HepG2 (cell line): Measurements from ENCODE around the gene DDOST. TPM values are rescaled to one million over a fixed set of nuclear protein-coding genes. Genes with fewer than 3 reads are reported as not detected.

Experiments used
- ATAC-seq: fragments of 200-7000 bp; cut with Tn5 transposase; 3 replicates; pipeline ENCODE4 v1.9.1; 2020; ENCODE audit warnings: mild to moderate bottlenecking, moderate library complexity
- BruUV-seq: library from RNA; stranded (reverse); fragments of 400-500 nt; replicated peaks from 2 replicates; lab custom pipeline; 2021; lab: Mats Ljungman, UMichigan
- CTCF ChIA-PET: fragments of 300-600 bp; formaldehyde crosslinking; extraction: SDS; loops from one replicate; lab custom pipeline; 2021; ENCODE audit warnings: low total read pairs, inconsistent platforms, low intra/inter-chr PET ratio; lab: Yijun Ruan, JAX
- POLR2A ChIA-PET: fragments of 350-600 bp; sonication (Branson Sonifier 250); formaldehyde crosslinking; loops from one replicate; lab custom pipeline; 2020; ENCODE audit warnings: antibody characterized with exemption, inconsistent platforms; lab: Yijun Ruan, JAX
- DNase-seq: peaks from one replicate; pipeline ENCODE4 v3.0.0-alpha.2; 2015; ENCODE audit warnings: low spot score
- FAIRE-seq: peaks from 3 replicates; lab custom pipeline; 2011; peaks lifted over from hg19 to GRCh38; lab: Jason Lieb, UNC
- H2AFZ ChIP-seq: one replicate; pipeline ENCODE4 v1.6.1; 2011; ENCODE audit warnings: low read length, inconsistent platforms
- H3K27ac ChIP-seq: fragments of 300-600 bp; 3 replicates; pipeline ENCODE4 v1.8.0; 2011; ENCODE audit warnings: mixed run types, mild to moderate bottlenecking, mixed read lengths, low read length, inconsistent platforms; ENCODE audit not compliant: insufficient read depth; ENCODE audit errors: extremely low read length
- H3K27me3 ChIP-seq, 2 experiments: fragments of 200-600 bp in 1 of 2; 2 replicates in 1 of 2; 3 replicates in 1 of 2; pipeline versions ENCODE4 v1.6.0 to v1.8.0; 2011; ENCODE audit warnings: low read length in 2 of 2, mild to moderate bottlenecking in 2 of 2, moderate library complexity in 2 of 2, inconsistent platforms in 1 of 2; ENCODE audit not compliant: insufficient read depth in 2 of 2, control insufficient read depth in 1 of 2
- H3K36me3 ChIP-seq, 2 experiments: fragments of 200-600 bp in 1 of 2; replicated peaks in 1 of 2; 2 replicates in 1 of 2; 3 replicates in 1 of 2; pipeline versions ENCODE4 v1.5.1 to v1.8.0; 2011; ENCODE audit warnings: low read length in 2 of 2, inconsistent platforms in 1 of 2; ENCODE audit not compliant: insufficient read depth in 2 of 2, control insufficient read depth in 1 of 2
- H3K4me1 ChIP-seq: 2 replicates; pipeline ENCODE4 v1.5.1; 2012; ENCODE audit warnings: low read length, inconsistent platforms; ENCODE audit not compliant: insufficient read depth
- H3K4me2 ChIP-seq: 2 replicates; pipeline ENCODE4 v1.6.0; 2011; ENCODE audit warnings: low read depth, low read length, inconsistent platforms
- H3K4me3 ChIP-seq, 3 experiments: fragments of 200-600 bp in 1 of 3; sonication (generic), shearing (Covaris generic) in 1 of 3; replicated peaks in 1 of 3; 2 replicates each; pipeline ENCODE4 v1.5.1; 2011 to 2016; ENCODE audit warnings: low read length in 3 of 3, inconsistent platforms in 2 of 3, low read depth in 2 of 3, mild to moderate bottlenecking in 2 of 3, control low read depth in 1 of 3, mixed read lengths in 1 of 3; ENCODE audit not compliant: insufficient read depth in 1 of 3
- H3K79me2 ChIP-seq: one replicate; pipeline ENCODE4 v1.6.1; 2011; ENCODE audit warnings: low read length, inconsistent platforms; ENCODE audit not compliant: insufficient read depth
- H3K9ac ChIP-seq: 2 replicates; pipeline ENCODE4 v1.6.0; 2011; ENCODE audit warnings: mild to moderate bottlenecking, low read depth, low read length, inconsistent platforms; ENCODE audit not compliant: insufficient read depth
- H3K9me3 ChIP-seq: 2 replicates; pipeline ENCODE4 v1.5.1; 2012; ENCODE audit warnings: mild to moderate bottlenecking, low read length
- H4K20me1 ChIP-seq: 2 replicates; pipeline ENCODE4 v1.6.0; 2011; ENCODE audit warnings: inconsistent platforms, mild to moderate bottlenecking, low read length, moderate library complexity; ENCODE audit not compliant: insufficient read depth
- FIP1L1 ChIP-seq: fragments of 200-400 bp; formaldehyde crosslinking; IDR thresholded peaks from 2 replicates; pipeline ENCODE4 v1.6.1; 2018; ENCODE audit warnings: low read depth, mild to moderate bottlenecking, low read length, moderate library complexity, borderline replicate concordance; ENCODE audit not compliant: insufficient read depth
- FOXJ3 ChIP-seq: sonication (generic); formaldehyde crosslinking; IDR thresholded peaks from 2 replicates; pipeline ENCODE4 v1.4.0; 2020; ENCODE audit warnings: missing genetic modification reagents, mild to moderate bottlenecking, borderline replicate concordance
- MEIS1 ChIP-seq: sonication (generic); formaldehyde crosslinking; IDR thresholded peaks from 2 replicates; pipeline ENCODE4 v1.9.0; 2021; ENCODE audit warnings: mild to moderate bottlenecking, missing genetic modification reagents, moderate library complexity, borderline replicate concordance
- MTERF4 ChIP-seq: sonication (generic); formaldehyde crosslinking; IDR thresholded peaks from 2 replicates; pipeline ENCODE4 v1.8.0; 2023; ENCODE audit warnings: mild to moderate bottlenecking, missing genetic modification reagents
- ZBTB40 ChIP-seq, 2 experiments: fragments of 450-650 bp in 1 of 2; sonication (generic) in 1 of 2; formaldehyde crosslinking in 1 of 2; IDR thresholded peaks; 2 replicates each; pipeline versions ENCODE4 v1.6.1 to v1.8.0; 2016 to 2022; ENCODE audit warnings: antibody characterized with exemption in 1 of 2, mild to moderate bottlenecking in 1 of 2, missing genetic modification reagents in 1 of 2
- ZNF674 ChIP-seq: sonication (generic); formaldehyde crosslinking; IDR thresholded peaks from 2 replicates; pipeline ENCODE4 v1.5.0; 2020; ENCODE audit warnings: low read depth, mild to moderate bottlenecking, missing genetic modification reagents
- ZSCAN29 ChIP-seq: sonication (generic); formaldehyde crosslinking; conservative IDR thresholded peaks from 2 replicates; pipeline ENCODE4 v1.4.0; 2020; ENCODE audit warnings: mild to moderate bottlenecking, missing genetic modification reagents
- WGBS: methylation state at CpG from one replicate; pipeline ENCODE4 v1.1.6; 2017; ENCODE audit warnings: low lambda C conversion rate; 5-methylcytosine and 5-hydroxymethylcytosine counted together
- in situ Hi-C: cut with HindIII; loops from 2 replicates; pipeline ENCODE4 v1.10.0; 2017; ENCODE audit warnings: low pct_unique_long_range_greater_than_20kb; ENCODE audit not compliant: extremely low pct_ligation_motif_present
- intact Hi-C: fragments of 100-400 bp; cut with micrococcal nuclease; formaldehyde crosslinking; loops from one replicate; pipeline ENCODE4 v1.10.0; 2022; ENCODE audit not compliant: unreplicated experiment
- polyA plus RNA-seq, 8 experiments: library from polyadenylated mRNA; depleted of rRNA in 3 of 8; stranded (reverse) in 7 of 8; unstranded in 1 of 8; fragments of >200 nt; fragmentation: Illumina TruSeq in 4 of 8; extraction: Trizol in 4 of 8; gene quantifications; 2 replicates each; pipeline versions ENCODE4 v1.2.1 to v1.2.3, GENCODE V29; 2011 to 2016; ENCODE audit warnings: low read depth in 4 of 8, missing spikeins in 1 of 8, mixed read lengths in 1 of 8; ENCODE audit not compliant: insufficient read depth in 1 of 8
- total RNA-seq, 5 experiments: library from RNA; depleted of rRNA; stranded (reverse); fragments of >200 nt; fragmentation: Illumina TruSeq; extraction: Trizol; gene quantifications; 2 replicates each; pipeline ENCODE4 v1.2.3, GENCODE V29; 2016; ENCODE audit warnings: low read depth in 1 of 5

Gene DDOST
- total and polyA plus RNA-seq, 2 of the 13 experiments (the other 11 are each of a cell fraction or from before 2014, with no cell fraction given) = 335 to 494 TPM

- in situ Hi-C loops (no loop called here), intact Hi-C loops (no loop called here)
- H2AFZ ChIP-seq = no peak overlapping the region
Measured at GRCh38 chr1:20614131-20614579, 47.0 kb downstream of the DDOST start.

More at GRCh38 chr1:20614131-20614579, 47.0 kb downstream of the DDOST start:
- H3K36me3 ChIP-seq = no peaks in the 10 kb centered on the region
- H3K79me2 ChIP-seq = no peaks in the 10 kb centered on the region
- H3K27ac ChIP-seq = peak overlapping the region; percentile 65
- CTCF ChIA-PET = no interaction called here
- H3K9me3 ChIP-seq = no peaks in the 10 kb centered on the region
- no peaks in the 10 kb centered on the region for H3K27me3 ChIP-seq
- H3K4me3 ChIP-seq = no peak overlapping the region
- BruUV-seq = no TSS peak
- peak overlapping the region; percentile 60 for H3K4me2 ChIP-seq
- no peak for DNase-seq
- no peak; the same call in 2 of the 3 replicates for ATAC-seq
- TF ChIP-seq FOXJ3 (CRISPR knock-in tag) = 0 out of 2 replicates have a peak, but pooled peaks have one; percentile 13
- TF ChIP-seq ZNF674 = no peak
- TF ChIP-seq ZBTB40 (IDR thresholded peaks at IDR 0.05) = peak; percentile 85
- TF ChIP-seq ZBTB40 (CRISPR knock-in tag; IDR thresholded peaks at IDR 0.05) = peak; percentile 99
- TF ChIP-seq FIP1L1 = no peak
- 0 out of 2 replicates have a peak, but pooled peaks have one; percentile 1 for TF ChIP-seq MTERF4 (CRISPR knock-in tag)
- 0 out of 2 replicates have a peak, but pooled peaks have one; percentile 2 for TF ChIP-seq MEIS1
- no peak for TF ChIP-seq ZSCAN29 (CRISPR knock-in tag)
- TF ChIP-seq, all 625 proteins: peak for 4
- no peak for FAIRE-seq
- POLR2A ChIA-PET = interaction anchor here (1.1 to 3.5 kb wide), 7 partner anchors 10 to 62 kb away, joined by 3 to 23 read pairs (median 9); partner anchors contain the start of genes CDA, DDOST, FAM43B and PINK1
- WGBS = 19% methylated on average over 3 of the region's 3 CpGs
- no peaks in the 10 kb centered on the region for H4K20me1 ChIP-seq
- H3K9ac ChIP-seq = peak overlapping the region; percentile 51
- peaks cover 22% of the 10 kb centered on the region for H3K4me1 ChIP-seq
